Activated CD4-positive, alpha-beta T cell treated with anti-CD3 and anti-CD28 coated beads for 4 hours (primary cell): Measurements from ENCODE around the gene ANKRD13B.
"Not testable (repeated sequence)": the region's sequence is repeated elsewhere in the genome, so short reads cannot be mapped to it uniquely, and the experiment has no call there.

Source experiments
- DNase-seq, 2 donors: peaks; one replicate each; pipeline ENCODE4 v3.0.0-alpha.2; 2020

The ANKRD13B gene

GRCh38 chr17:29592850-29593551 is at the start of gene ANKRD13B:
Gene ANKRD13B (plus strand): TSS chr17:29593132. CDS start chr17:29593622, 490 bp downstream.
- peak in 1 of 2 donors; percentile 42 for DNase-seq

DNA sequence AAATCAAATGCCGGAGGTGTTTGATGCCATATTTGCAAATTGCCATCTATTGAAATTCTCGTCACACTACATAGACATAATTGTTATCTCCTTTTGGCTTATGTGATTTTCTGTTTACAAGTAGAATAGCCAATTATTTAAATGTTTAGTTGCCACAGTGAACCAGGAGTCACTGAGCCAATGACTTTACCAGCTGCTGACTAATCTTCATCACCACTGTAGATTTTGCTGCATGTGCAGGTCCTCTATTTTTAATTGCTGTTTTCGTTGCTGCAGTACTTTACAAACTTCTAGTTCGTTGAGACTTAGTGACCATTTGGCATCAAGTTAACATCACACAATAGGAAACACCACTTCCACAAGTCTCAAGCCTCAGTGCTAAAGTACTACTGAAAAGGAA is 48.9 kb upstream of the ANKRD13B start:
- DNase-seq = no peak

DNA sequence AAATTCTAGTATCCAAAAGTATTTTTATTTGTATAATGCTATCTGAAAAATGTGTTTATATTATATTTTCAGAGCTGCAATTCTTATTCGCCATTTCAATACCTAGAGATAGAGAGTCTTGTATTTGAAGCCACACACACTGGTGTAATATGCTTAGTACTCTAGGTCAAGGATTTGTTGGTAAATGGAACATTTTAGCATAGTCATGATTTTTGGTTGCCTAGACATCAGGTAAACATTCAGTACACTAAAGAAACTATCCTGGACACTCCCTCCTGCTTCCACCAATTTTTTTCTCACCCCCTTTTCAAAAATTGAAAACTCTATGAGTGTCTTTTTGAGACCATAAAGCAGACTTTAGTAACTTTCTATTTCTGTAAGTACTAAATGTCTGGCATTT is 46.8 kb upstream of the ANKRD13B start:
- DNase-seq = no peak

DNA sequence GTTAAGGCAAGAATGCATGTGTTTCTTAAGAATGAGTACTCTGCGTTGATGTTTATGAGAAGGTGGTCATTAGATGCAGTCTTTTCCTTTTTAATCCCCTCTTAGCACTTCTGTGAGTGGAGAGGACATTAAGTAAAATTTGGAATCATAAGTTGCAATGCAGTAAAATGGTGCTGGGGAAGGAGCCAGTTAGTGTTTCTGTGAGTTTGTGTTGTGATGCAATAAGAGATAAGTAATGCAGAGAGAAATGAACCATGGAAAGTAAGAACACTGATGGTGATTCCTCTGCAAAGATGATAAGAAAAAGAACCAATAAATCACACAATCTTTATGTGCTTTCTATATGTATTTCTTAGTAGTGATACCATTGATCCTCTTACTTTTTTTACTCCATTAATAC is 46.1 kb upstream of the ANKRD13B start:
- no peak for DNase-seq

DNA sequence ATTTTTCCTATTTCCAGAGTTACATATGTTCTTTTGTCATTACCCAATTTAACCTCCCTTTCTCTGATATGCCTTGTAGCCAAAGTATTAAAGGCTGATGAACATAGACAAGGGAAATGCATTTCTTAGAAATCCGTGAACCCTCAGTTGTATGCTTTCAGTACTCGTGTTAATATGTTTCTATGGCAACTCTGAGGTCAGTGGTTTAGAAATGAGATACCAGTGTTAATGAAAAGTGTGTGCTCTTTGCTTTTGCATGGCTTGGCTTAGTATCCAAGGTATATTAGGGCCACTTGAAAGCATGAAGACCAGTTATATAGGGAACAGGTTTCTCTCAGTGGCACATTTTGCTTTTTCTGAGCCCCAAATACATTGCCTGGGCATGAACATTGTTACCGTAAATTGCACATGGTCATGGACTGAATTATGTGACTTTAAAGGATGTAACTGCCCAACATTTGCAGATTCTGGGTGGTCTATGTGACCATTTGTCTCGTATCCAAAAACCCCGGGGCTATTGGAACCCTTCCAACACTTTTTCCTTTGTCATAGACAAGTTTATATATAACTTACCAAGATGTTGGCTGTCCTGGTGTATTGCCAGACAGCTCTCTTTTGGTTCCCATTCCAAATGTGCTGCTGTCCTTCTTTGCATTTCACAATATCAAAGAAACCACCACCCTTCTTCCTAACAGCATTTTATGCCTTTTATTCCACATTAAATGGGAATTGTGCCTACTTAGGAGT is 43.6 kb upstream of the ANKRD13B start:
- no peak for DNase-seq

DNA sequence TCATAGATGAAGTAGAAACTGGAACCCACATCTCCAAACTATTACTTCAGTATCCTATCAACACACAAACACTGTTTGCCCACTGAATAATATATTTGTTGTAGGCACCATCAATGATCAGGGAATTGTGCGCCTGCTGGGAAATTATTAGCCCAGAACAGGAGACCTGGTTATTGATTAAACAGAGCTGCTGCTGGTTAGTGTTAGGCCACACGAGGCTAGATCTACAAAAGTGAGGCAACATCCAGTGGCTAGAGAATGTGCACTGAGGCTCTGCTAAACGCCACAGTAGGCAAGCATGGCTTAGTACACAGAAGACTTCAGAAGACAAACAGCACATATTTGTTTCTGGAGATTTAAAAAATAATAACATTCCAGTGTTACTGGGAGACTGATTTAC is 37.1 kb upstream of the ANKRD13B start:
- DNase-seq = no peak

GRCh38 chr17:29557085-29557738 is 35.7 kb upstream of the ANKRD13B start:
- DNase-seq = no peak

DNA sequence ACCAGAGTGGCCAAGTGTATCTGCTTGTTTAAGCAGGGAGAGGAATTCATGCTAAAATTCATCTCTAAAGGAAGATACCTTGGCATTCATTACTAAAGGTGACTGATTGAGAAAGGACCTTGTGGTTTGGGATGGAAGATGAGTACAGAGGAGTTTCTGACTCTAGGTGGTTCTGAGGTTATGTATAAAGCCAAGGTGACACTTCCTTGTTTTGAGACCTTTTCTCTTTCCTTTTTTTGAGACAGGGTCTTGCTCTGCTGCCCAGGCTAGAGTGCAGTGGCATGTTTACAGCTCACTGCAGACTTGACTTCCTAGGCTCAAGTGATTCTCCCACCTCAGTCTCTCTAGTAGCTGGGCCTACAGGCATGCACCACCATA is 35.2 kb upstream of the ANKRD13B start:
- no peak for DNase-seq

GRCh38 chr17:29558139-29558538 is 34.8 kb upstream of the ANKRD13B start:
- not testable (repeated sequence) for DNase-seq

- DNase-seq = no peak
These were observed 33.3 kb upstream of the ANKRD13B start for GRCh38 chr17:29559640-29560039.

GRCh38 chr17:29560316-29560715 is 32.6 kb upstream of the ANKRD13B start:
- no peak for DNase-seq

DNA sequence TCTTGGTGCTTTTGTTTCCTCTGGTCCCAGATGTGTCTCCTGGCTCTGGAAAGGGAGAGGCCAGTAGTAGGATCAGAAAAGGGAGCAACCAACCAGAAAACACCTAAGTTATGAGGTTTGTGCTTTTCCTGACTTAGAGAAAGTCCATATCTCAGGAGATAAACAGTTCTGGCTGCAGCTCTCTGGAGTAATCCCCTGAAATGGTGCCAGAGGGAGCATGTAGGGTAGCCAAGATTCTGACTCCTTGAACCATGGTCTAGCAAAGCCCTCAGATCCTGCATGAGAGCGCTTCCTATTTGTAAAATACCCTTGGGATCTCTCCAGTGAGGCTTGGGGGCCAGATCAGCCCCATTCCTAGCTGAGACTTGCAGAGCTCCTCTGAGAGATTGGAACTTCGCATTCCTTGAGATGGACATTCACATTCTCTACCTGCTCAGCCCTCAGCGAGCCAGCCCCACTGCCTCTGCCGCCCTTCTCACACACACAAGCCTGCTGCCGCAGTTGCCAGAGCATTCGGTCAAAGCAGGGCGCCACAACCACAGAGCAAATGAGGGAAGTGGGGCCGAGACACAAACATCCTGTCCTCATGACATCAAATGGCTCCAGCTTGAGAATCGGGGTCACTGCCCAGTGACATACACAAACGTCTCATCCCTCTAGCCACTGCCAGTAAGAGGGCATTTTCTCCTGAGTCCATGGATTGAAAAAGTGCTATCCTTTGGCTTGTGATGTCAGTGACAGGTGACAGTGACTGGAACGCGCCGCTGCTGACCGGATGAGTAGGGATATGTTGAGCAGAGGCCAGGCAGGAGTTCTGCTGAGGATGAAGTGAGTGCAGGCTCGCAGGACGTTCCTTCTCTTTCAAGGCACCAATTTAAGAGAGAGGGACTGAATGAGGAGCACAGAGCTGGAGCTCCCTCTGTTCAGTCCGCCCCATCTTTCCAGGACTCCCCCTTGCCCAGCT is 31.1 kb upstream of the ANKRD13B start:
- no peak for DNase-seq

- DNase-seq = no peak
These were observed 30.3 kb upstream of the ANKRD13B start for GRCh38 chr17:29562615-29563014.

GRCh38 chr17:29563816-29564215 is 29.1 kb upstream of the ANKRD13B start:
- no peak for DNase-seq

- DNase-seq = peak; percentile 47 to 63
These were observed 27.1 kb upstream of the ANKRD13B start for GRCh38 chr17:29565643-29566472.

GRCh38 chr17:29566473-29567303 is 26.2 kb upstream of the ANKRD13B start, which contains the start of gene ABHD15:
Gene ABHD15 (minus strand): TSS chr17:29567037. CDS start chr17:29566966, 71 bp downstream.
- peak; percentile 47 to 57 for DNase-seq

- DNase-seq = no peak
These were observed 25.7 kb upstream of the ANKRD13B start for GRCh38 chr17:29567304-29567553.

- DNase-seq = peak; percentile 71 to 73
These were observed 25.2 kb upstream of the ANKRD13B start for GRCh38 chr17:29567554-29568330.

GRCh38 chr17:29568331-29569244 is 24.3 kb upstream of the ANKRD13B start, which contains the start of gene TP53I13:
Gene TP53I13 (plus strand): TSS chr17:29568701. CDS start chr17:29568759, 58 bp downstream.
- peak; percentile 93 to 94 for DNase-seq
